K562 (cell line): Measurements from ENCODE around the gene PID1. TPM values are rescaled to one million over a fixed set of nuclear protein-coding genes. Genes with fewer than 3 reads are reported as not detected.

Source experiments
- ATAC-seq: fragments of 200-7000 bp; cut with Tn5 transposase; 3 replicates; pipeline ENCODE4 v1.9.1; 2020; ENCODE audit warnings: moderate library complexity
- BruUV-seq: library from RNA; stranded (reverse); fragments of 400-500 nt; replicated peaks from 2 replicates; lab custom pipeline; 2021; lab: Mats Ljungman, UMichigan
- CTCF ChIA-PET: fragments of 300-600 bp; formaldehyde crosslinking; extraction: SDS; loops from one replicate; lab custom pipeline; 2021; ENCODE audit warnings: low intra/inter-chr PET ratio; lab: Yijun Ruan, JAX
- POLR2A ChIA-PET: fragments of 300-600, 350-650 bp; sonication (Branson Sonifier 250); formaldehyde crosslinking; extraction: SDS; loops from one replicate; lab custom pipeline; 2021; ENCODE audit warnings: antibody characterized with exemption, inconsistent platforms; lab: Yijun Ruan, JAX
- DNase-seq, 4 experiments: peaks; one replicate each; pipeline versions ENCODE4 v3.0.0 to v3.0.0-alpha.2; 2011 to 2018; ENCODE audit warnings: low spot score in 3 of 4, mixed read lengths in 3 of 4; ENCODE audit errors: extremely low read depth in 1 of 4
- FAIRE-seq: peaks from 2 replicates; lab custom pipeline; 2011; peaks lifted over from hg19 to GRCh38; lab: Jason Lieb, UNC
- H2AFZ ChIP-seq: 2 replicates; pipeline ENCODE4 v1.6.0; 2011; ENCODE audit warnings: low read depth, low read length, control low read depth, inconsistent platforms
- H3K27ac ChIP-seq: fragments of 200-600 bp; 3 replicates; pipeline ENCODE4 v1.8.0; 2011; ENCODE audit warnings: low read depth, mild to moderate bottlenecking, control low read depth, inconsistent platforms, low read length, moderate library complexity, mixed read lengths; ENCODE audit errors: extremely low read depth
- H3K27me3 ChIP-seq, 2 experiments: fragments of 300-600 bp in 1 of 2; 2 replicates in 1 of 2; 3 replicates in 1 of 2; pipeline versions ENCODE4 v1.6.0 to v1.8.0; 2011; ENCODE audit warnings: inconsistent platforms in 2 of 2, low read length in 2 of 2, mild to moderate bottlenecking in 1 of 2, mixed read lengths in 1 of 2, moderate library complexity in 1 of 2; ENCODE audit not compliant: control insufficient read depth in 2 of 2, insufficient read depth in 2 of 2
- H3K36me3 ChIP-seq: fragments of 300-600 bp; 3 replicates; pipeline ENCODE4 v1.8.0; 2011; ENCODE audit warnings: mild to moderate bottlenecking, low read length, inconsistent platforms; ENCODE audit not compliant: control insufficient read depth, insufficient read depth
- H3K4me1 ChIP-seq, 2 experiments: fragments of 200-600 bp in 1 of 2; replicated peaks in 1 of 2; 2 replicates in 1 of 2; 3 replicates in 1 of 2; pipeline versions ENCODE4 v1.5.1 to v1.8.0; 2011; ENCODE audit warnings: inconsistent platforms in 2 of 2, low read length in 2 of 2, mild to moderate bottlenecking in 1 of 2, mixed read lengths in 1 of 2, moderate library complexity in 1 of 2; ENCODE audit not compliant: control insufficient read depth in 2 of 2, insufficient read depth in 2 of 2
- H3K4me2 ChIP-seq: 2 replicates; pipeline ENCODE4 v1.6.1; 2011; ENCODE audit warnings: low read length, control low read depth, inconsistent platforms, mixed read lengths; ENCODE audit not compliant: insufficient read depth
- H3K4me3 ChIP-seq: fragments of 200-600 bp; sonication (generic), shearing (Covaris generic); 2 replicates; pipeline ENCODE4 v1.5.1; 2016; ENCODE audit warnings: control low read depth, inconsistent platforms
- H3K79me2 ChIP-seq: fragments of 200-600 bp; 3 replicates; pipeline ENCODE4 v1.8.0; 2011; ENCODE audit warnings: low read length, inconsistent platforms; ENCODE audit not compliant: control insufficient read depth, insufficient read depth
- H3K9ac ChIP-seq, 2 experiments: 2 replicates each; pipeline versions ENCODE4 v1.6.0 to v1.6.1; 2011; ENCODE audit warnings: low read depth in 2 of 2, low read length in 2 of 2, control low read depth in 1 of 2, inconsistent platforms in 1 of 2, mild to moderate bottlenecking in 1 of 2, mixed read lengths in 1 of 2; ENCODE audit not compliant: insufficient read depth in 1 of 2
- H3K9me1 ChIP-seq: one replicate; pipeline ENCODE4 v1.6.0; 2011; ENCODE audit warnings: inconsistent platforms, mild to moderate bottlenecking, low read length, moderate library complexity; ENCODE audit not compliant: control insufficient read depth, insufficient read depth
- H3K9me3 ChIP-seq: replicated peaks from 2 replicates; pipeline ENCODE4 v1.5.1; 2011; ENCODE audit warnings: low read depth, low read length, inconsistent platforms; ENCODE audit not compliant: control insufficient read depth, insufficient read depth
- H4K20me1 ChIP-seq: replicated peaks from 2 replicates; pipeline ENCODE4 v1.6.1; 2011; ENCODE audit warnings: low read length, inconsistent platforms, mixed read lengths; ENCODE audit not compliant: control insufficient read depth, insufficient read depth
- GATAD2B ChIP-seq: fragments of 450-650 bp; IDR thresholded peaks from 2 replicates; pipeline ENCODE4 v1.6.1; 2017; ENCODE audit warnings: mild to moderate bottlenecking, borderline replicate concordance
- MCM2 ChIP-seq: fragments of 450-650 bp; IDR thresholded peaks from 2 replicates; pipeline ENCODE4 v1.6.1; 2017; ENCODE audit warnings: low read depth, mild to moderate bottlenecking
- PCBP2 ChIP-seq: fragments of 200-400 bp; formaldehyde crosslinking; IDR thresholded peaks from 2 replicates; pipeline ENCODE4 v1.6.1; 2018; ENCODE audit warnings: low read length, low read depth, mild to moderate bottlenecking, moderate library complexity; ENCODE audit not compliant: poor library complexity, severe bottlenecking
- POLR2B ChIP-seq: fragments of 450-650 bp; IDR thresholded peaks from 2 replicates; pipeline ENCODE4 v1.6.1; 2018; ENCODE audit warnings: low read depth; ENCODE audit not compliant: partially characterized antibody
- SRF ChIP-seq, 2 experiments: fragments of 250-450, 450-650 bp in 1 of 2; sonication (Bioruptor Pico) in 1 of 2; sonication (generic) in 1 of 2; formaldehyde crosslinking; IDR thresholded peaks; 2 replicates each; pipeline versions ENCODE4 v1.5.0 to v1.5.1; 2020 to 2022; ENCODE audit warnings: mild to moderate bottlenecking in 1 of 2, missing genetic modification reagents in 1 of 2
- TAF7 ChIP-seq: fragments of 450-650 bp; IDR thresholded peaks from 2 replicates; pipeline ENCODE4 v1.6.1; 2016; ENCODE audit warnings: missing genetic modification characterization, missing compliant biosample characterization
- TEAD4 ChIP-seq, 2 experiments: sonication (generic) in 1 of 2; formaldehyde crosslinking in 1 of 2; IDR thresholded peaks; 2 replicates each; pipeline versions ENCODE4 v1.6.1 to v1.8.0; 2012 to 2022; ENCODE audit warnings: borderline replicate concordance in 1 of 2, inconsistent platforms in 1 of 2, low read length in 1 of 2, mild to moderate bottlenecking in 1 of 2, missing genetic modification reagents in 1 of 2
- ZNF253 ChIP-seq: fragments of 250-450 bp; sonication (Bioruptor Pico); conservative IDR thresholded peaks from 2 replicates; pipeline ENCODE4 v1.6.1; 2021; ENCODE audit warnings: mild to moderate bottlenecking
- ZNF76 ChIP-seq: fragments of 250-450 bp; sonication (Bioruptor Pico); IDR thresholded peaks from 2 replicates; pipeline ENCODE4 v1.4.0; 2020; ENCODE audit warnings: mild to moderate bottlenecking, moderate library complexity, borderline replicate concordance
- WGBS: fragments of 100-300 bp; shearing (Covaris generic); methylation state at CpG from one replicate; pipeline ENCODE4 v1.1.6; 2016; ENCODE audit warnings: low coverage, mixed read lengths; ENCODE audit not compliant: insufficient coverage; ENCODE audit errors: missing lambda C conversion rate; 5-methylcytosine and 5-hydroxymethylcytosine counted together
- in situ Hi-C: fragments of 300-500 bp; cut with MboI; formaldehyde crosslinking; loops from 4 replicates; pipeline ENCODE4 v1.15.0; 2018; ENCODE audit warnings: inconsistent platforms, mixed read lengths
- intact Hi-C: fragments of 100-400 bp; cut with micrococcal nuclease; formaldehyde crosslinking; loops from 2 replicates; pipeline ENCODE4 v1.14.2; 2022
- polyA plus RNA-seq, 8 experiments: library from polyadenylated mRNA; depleted of rRNA in 4 of 8; stranded (reverse) in 5 of 8; unstranded in 3 of 8; fragments of >200 nt; fragmentation: Nextera tagmentation in 2 of 8; fragmentation: Illumina TruSeq in 1 of 8; extraction: Ambion mirVana in 2 of 8; extraction: Trizol in 1 of 8; gene quantifications; 2 replicates each; pipeline versions ENCODE4 v1.2.1 to v1.2.3, GENCODE V29; 2011 to 2014; ENCODE audit warnings: inconsistent platforms in 1 of 8, missing spikeins in 1 of 8
- total RNA-seq, 7 experiments: library from RNA; depleted of rRNA in 6 of 7; stranded (reverse); fragments of >200 nt in 6 of 7; fragmentation: Illumina TruSeq in 2 of 7; extraction: Trizol in 2 of 7; gene quantifications; 2 replicates each; pipeline versions ENCODE4 v1.2.1 to v1.2.3, GENCODE V29; 2011 to 2021; ENCODE audit warnings: low replicate concordance in 1 of 7

PID1 gene
- total and polyA plus RNA-seq, 9 of the 15 experiments (the other 6 are each of a cell fraction or from before 2014, with no cell fraction given), result not detected

- H3K36me3 ChIP-seq, result no peaks in the 10 kb centered on the region
- no peak overlapping the region for H3K27ac ChIP-seq
- in situ Hi-C loops, result no loop called here
- H4K20me1 ChIP-seq, result no peaks in the 10 kb centered on the region
- H3K4me3 ChIP-seq, result no peak overlapping the region
- no peaks in the 10 kb centered on the region for H3K9me3 ChIP-seq
- POLR2A ChIA-PET, result no interaction called here
- no TSS peak for BruUV-seq
- 0% methylated on average over 4 of the region's 4 CpGs for WGBS
- TF ChIP-seq ZNF76 (CRISPR knock-in tag) (no peak), MCM2 (no peak), POLR2B (no peak), ZNF253 (no peak), PCBP2 (no peak), TAF7 (no peak), SRF (CRISPR knock-in tag; IDR thresholded peaks at IDR 0.05) (no peak), GATAD2B (no peak), TEAD4 (IDR thresholded peaks at IDR 0.05; ENCODE audit: low read length) (no peak), TEAD4 (CRISPR knock-in tag; IDR thresholded peaks at IDR 0.05; ENCODE audit: borderline replicate concordance) (no peak)
- FAIRE-seq (no peak), DNase-seq (no peak), ATAC-seq (no peak)
- CTCF ChIA-PET, result no interaction called here
- no peak overlapping the region for H3K9ac ChIP-seq
- no peaks in the 10 kb centered on the region for H3K79me2 ChIP-seq
- H3K4me1 ChIP-seq, result no peaks in the 10 kb centered on the region
- intact Hi-C loops, result no loop called here
- no peak overlapping the region for H2AFZ ChIP-seq
- H3K9me1 ChIP-seq, result no peaks in the 10 kb centered on the region
- no peaks in the 10 kb centered on the region for H3K27me3 ChIP-seq
- no peak overlapping the region for H3K4me2 ChIP-seq
Measured at GRCh38 chr2:229254206-229254605, 16.9 kb downstream of the PID1 start.
